HG03571 (cell line): ENCODE results near the gene PIP4P1.
"Not testable (repeated sequence)": the region's sequence is repeated elsewhere in the genome, so short reads cannot be mapped to it uniquely, and the experiment has no call there.

Experiments used
- ATAC-seq: cut with Tn5 transposase; IDR thresholded peaks from one replicate; pipeline ENCODE4 v1.9.1; 2021; ENCODE audit not compliant: unreplicated experiment

The PIP4P1 gene

GRCh38 chr14:20461225-20462141 is at the start of gene PIP4P1:
PIP4P1 (minus strand) TSS chr14:20461434; CDS start chr14:20461325, 109 bp downstream.
- ATAC-seq = peak; percentile 93

DNA sequence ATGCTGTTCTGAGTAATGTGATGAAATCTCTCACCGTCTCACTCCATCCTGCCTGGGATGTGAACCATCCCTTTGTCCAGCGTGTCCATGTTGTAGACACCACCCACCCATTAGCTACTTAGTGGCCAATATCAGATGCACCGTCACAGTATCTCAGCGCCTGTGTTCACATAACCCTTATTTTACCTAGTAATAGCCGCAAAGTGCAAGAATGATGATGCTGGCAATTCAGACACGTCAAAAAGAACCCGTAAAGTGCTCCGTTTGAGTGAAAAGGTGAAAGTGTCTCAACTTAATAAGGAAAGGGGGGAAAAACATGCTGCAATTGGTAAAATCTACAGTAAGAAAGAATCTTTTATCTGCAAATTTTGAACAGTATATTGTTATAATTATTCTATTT is 47.1 kb upstream of the PIP4P1 start:
- ATAC-seq = no peak

DNA sequence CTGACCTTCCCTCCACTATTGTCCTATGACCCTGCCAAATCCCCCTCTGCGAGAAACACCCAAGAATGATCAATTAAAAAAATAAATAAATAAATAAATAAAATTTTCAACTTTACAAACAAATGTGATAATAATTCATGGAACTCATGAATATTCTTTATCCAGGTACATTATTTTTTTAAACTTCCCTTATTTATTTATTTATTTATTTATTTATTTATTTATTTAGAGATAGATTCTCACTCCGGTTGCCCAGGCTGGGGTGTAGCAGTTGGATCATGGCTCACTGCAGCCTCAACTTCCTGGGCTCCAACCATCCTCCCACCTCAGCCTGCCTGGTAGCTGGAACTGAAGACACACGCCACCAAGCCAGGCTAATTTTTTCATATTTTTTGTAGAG is 46.3 kb upstream of the PIP4P1 start:
- not testable (repeated sequence) for ATAC-seq

DNA sequence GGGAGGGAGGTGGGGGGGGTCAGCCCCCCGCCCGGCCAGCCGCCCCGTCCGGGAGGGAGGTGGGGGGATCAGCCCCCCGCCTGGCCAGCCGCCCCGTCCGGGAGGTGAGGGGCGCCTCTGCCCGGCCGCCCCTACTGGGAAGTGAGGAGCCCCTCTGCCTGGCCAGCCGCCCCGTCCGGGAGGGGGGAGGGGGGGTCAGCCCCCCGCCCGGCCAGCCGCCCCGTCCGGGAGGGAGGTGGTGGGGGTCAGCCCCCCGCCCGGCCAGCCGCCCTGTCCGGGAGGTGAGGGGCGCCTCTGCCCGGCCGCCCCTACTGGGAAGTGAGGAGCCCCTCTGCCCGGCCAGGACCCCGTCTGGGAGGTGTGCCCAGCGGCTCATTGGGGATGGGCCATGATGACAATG is 45.5 kb upstream of the PIP4P1 start:
- ATAC-seq = not testable (repeated sequence)

DNA sequence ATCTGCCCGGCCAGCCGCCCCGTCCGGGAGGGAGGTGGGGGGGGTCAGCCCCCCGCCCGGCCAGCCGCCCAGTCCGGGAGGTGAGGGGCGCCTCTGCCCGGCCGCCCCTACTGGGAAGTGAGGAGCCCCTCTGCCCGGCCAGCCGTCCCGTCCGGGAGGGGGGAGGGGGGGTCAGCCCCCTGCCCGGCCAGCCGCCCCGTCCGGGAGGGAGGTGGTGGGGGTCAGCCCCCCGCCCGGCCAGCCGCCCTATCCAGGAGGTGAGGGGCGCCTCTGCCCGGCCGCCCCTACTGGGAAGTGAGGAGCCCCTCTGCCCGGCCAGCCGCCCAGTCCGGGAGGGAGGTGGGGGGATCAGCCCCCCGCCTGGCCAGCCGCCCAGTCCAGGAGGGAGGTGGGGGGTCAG is 45.0 kb upstream of the PIP4P1 start:
- ATAC-seq = not testable (repeated sequence)

DNA sequence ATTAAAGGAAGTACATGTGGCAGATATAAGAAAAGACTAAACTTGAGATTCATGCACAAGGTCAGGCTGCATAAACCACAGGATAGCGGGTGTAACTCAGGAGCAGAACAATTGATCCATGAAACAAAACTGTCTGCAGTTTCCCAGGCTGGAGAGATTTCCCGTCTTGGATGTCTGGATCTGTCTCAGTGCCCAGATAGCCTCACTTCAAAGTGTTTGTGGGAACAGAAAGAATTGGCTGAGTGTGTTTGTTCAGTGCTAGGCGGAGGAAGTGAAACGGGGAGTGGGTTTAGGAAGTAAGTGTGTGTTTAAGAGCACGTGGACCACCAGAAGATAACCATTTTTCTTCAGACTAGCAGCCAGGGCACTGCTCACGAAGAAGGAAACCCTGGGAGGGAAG is 42.7 kb upstream of the PIP4P1 start:
- no peak for ATAC-seq

GRCh38 chr14:20501346-20501745 is 40.1 kb upstream of the PIP4P1 start:
- ATAC-seq = no peak

- no peak for ATAC-seq
Observed at GRCh38 chr14:20499881-20500280, 38.6 kb upstream of the PIP4P1 start.

- no peak for ATAC-seq
Observed at GRCh38 chr14:20499108-20499507, 37.9 kb upstream of the PIP4P1 start.

DNA sequence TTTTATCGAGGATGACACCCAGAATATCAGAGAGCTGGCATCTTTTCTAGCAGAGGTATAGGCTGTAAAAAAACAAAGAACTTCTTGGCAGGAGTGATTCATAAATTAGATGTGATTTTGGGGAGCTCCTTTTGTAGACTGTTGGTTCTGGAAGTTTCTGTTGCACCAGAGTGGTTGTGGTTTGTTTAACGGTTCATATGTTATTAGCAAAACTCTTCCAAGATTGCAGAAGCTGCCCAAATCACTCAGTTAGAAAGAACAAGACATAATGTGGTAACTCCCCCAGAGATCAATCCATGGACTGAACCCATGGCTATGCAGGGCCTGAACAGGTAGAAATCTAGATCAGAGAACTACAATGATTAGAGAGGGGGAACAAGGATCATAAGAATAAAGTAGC is 37.4 kb upstream of the PIP4P1 start:
- ATAC-seq = no peak

DNA sequence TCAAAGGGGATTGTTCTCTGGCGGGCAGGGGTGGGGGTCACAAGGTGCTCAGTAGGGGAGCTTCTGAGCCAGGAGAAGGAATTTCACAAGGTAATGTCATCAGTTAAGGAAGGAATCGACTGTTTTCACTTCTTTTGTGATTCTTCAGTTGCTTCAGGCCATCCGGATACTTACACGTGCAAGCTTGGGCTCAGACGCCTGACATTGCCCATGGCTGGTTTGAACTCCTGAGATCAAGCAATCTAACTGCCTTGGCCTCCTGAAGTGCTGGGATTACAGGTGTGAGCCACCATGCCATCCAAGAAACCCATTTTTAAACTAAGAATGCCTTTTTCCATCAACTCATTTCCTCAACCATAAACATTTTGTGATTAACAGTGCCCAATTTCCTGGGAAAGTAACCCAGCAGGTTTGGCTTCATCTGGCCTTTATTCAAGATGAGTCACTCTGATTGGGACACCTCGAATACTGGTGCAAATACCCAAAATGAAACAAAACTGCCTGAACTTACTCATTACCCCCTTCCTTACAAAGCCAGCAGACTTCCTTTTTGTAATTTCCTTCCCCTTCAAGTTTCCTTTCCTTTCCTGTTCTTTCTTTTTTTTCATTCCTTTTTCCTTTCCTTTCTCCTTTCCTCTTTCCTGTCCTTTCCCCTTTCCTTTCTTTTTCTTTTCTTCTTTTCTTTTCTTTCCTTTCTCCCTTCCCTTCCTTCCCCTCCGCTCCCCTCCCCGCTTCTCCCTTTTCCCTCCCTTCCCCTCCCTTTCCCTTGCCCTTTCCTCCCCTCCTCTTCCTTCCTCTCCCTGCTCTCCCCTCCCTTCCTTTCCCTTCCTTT is 33.9 kb upstream of the PIP4P1 start:
- no peak for ATAC-seq

DNA sequence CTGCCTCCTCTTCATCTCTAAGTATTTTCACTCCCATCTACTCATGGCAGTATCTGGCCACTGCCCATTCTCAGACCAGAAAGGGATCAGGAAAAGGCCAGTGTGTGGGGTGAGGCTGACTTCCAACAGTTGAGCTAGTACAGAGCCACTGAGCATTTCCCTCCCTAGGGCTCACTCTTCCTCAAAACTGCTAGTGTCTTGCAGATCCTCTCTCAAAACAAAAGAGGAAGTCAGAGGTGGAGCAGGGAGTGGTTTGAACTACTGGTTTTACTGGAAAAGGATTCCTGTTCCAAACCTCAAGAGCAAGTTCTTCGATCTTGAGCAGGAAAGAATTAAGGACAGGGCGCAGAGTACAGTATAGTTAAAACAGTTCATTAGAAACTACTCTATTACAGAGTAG is 32.4 kb upstream of the PIP4P1 start:
- no peak for ATAC-seq

DNA sequence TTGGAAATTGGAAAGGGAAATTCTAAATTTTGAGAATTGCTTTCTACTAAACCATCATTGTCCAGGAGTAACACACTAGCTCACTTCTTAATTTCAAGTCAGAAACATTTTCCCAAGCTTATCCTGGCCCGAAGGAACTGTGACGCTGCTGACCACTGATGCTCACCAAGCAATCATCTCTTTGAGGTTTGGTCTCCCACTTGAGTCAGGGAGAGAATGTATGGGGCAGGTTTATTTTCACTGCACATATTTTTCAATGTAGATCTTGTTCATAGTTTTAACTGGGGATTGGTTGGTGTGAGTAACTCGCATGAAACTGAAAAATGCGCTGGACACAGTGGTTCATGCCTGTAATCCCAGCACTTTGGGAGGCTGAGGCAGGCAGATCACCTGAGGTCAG is 31.3 kb upstream of the PIP4P1 start:
- no peak for ATAC-seq

DNA sequence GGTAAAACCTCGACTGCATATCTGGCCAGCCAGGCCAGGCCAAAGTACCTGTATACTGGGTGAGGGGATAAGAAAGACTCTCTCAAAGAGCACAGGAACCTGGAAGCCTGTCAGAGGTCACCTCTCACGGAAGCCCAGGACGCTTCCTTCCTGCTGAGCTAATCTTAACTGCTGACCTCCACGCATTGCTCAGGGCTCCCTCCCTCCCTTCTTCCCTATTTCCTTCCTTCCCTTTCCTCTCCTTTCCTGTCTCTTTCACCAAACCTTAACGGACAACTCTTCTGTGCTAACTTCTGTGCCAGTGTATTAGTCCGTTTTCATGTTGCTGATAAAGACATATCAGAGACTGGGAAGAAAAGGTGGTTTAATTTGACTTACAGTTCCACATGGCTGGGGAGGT is 29.3 kb upstream of the PIP4P1 start:
- ATAC-seq = no peak

DNA sequence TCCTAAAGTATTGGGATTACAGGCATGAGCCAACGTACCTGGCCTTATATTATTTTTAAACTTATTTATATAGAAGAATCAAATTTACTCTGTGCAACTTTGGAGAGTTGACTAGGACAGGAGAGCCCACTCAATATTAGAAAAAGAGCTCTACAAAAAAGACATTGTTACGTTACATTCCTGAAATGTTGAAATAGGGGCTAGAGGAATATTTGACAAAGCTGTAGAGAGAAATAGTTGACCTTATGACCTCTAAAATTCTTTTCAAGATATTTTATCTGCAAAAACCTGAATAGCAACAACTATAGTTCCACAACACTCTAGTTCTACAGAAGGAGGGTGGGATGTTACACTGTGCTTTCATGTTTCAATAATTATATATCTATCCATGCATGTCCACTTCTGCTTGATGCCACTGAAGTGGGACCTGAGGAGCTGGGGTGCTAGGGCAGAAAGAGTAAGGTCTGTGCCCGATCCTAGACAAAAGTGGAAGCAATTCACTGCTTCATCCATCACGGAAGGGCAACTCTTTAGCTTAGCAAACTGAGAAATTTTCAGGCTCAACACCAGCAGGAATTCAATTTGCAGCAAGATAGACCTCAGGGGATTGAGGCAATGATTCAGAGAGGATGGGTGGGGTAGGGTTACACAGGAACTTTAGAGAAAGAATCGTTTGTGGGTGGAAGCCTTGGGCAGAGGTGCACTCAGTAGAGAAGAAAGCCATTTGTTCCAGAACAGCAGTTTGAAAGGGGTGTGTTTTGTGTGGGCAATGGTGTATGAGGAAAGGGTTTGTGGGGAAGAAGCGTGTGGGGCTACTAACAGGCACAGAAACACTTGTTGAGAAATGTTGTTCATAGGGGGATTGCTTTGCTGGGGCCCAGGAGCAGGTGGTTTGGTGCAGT is 28.1 kb upstream of the PIP4P1 start:
- ATAC-seq = no peak

- no peak for ATAC-seq
Observed at GRCh38 chr14:20487396-20487725, 26.1 kb upstream of the PIP4P1 start.

- ATAC-seq = no peak
Observed at GRCh38 chr14:20486684-20487395, 25.6 kb upstream of the PIP4P1 start.

DNA sequence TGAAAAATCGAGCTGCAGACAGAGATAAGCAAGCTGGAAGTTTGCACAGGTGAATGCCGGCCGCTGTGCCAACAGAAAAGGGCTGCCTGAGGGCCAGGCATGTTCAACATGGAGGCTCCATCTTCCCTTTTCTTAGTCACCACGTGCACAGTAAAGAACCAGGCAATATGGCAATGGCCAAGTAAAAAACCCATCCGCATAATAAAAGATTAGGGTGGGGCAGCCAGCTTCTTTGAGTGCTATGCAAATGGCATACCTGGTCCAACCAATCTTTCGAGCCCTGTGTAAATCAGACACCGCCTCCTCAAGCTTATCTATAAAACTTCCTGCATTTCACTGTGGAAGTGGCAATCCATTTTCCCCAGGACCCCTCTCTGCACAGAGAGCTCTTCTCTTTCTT is 24.7 kb upstream of the PIP4P1 start:
- ATAC-seq = no peak

GRCh38 chr14:20482382-20482781 is 21.1 kb upstream of the PIP4P1 start:
- ATAC-seq = no peak

DNA sequence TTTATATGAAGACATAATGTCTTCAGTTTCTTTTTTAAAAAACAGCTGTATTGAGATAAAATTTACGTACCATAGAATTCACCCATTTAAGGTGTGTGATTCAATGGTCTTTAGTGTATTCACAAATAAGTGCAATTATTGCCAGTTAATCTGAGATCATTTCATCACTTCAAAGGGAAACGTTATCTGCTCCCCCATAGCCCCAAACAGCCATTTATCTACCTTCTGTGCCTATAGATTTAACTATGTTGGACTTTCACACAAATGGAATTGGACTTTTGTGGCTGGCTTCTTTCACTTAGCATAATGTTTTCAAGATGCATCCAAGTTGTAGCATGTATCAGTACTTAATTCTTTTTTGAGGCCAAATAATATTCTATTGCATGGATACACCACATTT is 17.7 kb upstream of the PIP4P1 start:
- ATAC-seq = no peak
